ENCODE measurements around the gene PDZK1IP1. TPM values are rescaled to one million over a fixed set of nuclear protein-coding genes. Genes with fewer than 3 reads are reported as not detected.

The PDZK1IP1 gene
- total and polyA plus RNA-seq, 2 of the 4 experiments (the other 2 are of a cell fraction), result not detected

DNA sequence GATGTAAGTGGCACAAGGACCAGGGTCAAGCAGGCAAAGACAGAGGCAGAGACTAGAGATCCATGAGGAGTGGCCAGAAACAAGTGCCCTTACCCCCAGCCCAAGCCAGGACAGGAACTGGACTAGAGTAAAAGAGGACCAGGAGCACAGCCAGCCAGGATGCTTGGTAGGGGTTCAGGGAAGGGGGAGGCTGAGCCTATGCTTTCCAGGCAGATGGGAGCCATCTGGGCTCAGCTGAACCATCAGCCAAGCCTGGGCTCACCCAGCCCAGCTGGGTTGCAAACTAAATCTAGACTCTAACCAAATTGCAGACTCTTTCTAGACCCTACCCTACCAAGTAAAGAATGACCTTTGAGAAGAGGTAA lies 15.2 kb downstream of the PDZK1IP1 start:
- intact Hi-C loops (cut with micrococcal nuclease), result loop anchor here (1.0 to 10.0 kb wide), 6 partner anchors 158 to 1320 kb away; partner anchors contain the start of gene CMPK1

More for the DNA sequence above, 15.2 kb downstream of the PDZK1IP1 start:
- H3K36me3 ChIP-seq (ENCODE audit: control insufficient read depth, insufficient read depth, low read length), result no peaks in the 10 kb centered on the region
- no peak overlapping the region for H3K56ac ChIP-seq (ENCODE audit: extremely low read depth, insufficient read depth, low read length)
- H4K91ac ChIP-seq (ENCODE audit: insufficient read depth, low read depth, low read length), result no peak overlapping the region
- no peak overlapping the region for H2AFZ ChIP-seq (replicated peaks; ENCODE audit: low read length, poor library complexity)
- no peak overlapping the region for H3K14ac ChIP-seq (replicated peaks; ENCODE audit: low read depth, low read length)
- POLR2A ChIA-PET (ENCODE audit: unreplicated experiment), result interaction anchor here (0.5 kb wide), 1 partner anchor 32 kb away, joined by 6 read pairs; no protein-coding TSS in a partner anchor
- no peak for TF ChIP-seq BHLHE40 (IDR thresholded peaks at IDR 0.05; ENCODE audit: low read depth, low read length)
- TF ChIP-seq, protein P1, sequence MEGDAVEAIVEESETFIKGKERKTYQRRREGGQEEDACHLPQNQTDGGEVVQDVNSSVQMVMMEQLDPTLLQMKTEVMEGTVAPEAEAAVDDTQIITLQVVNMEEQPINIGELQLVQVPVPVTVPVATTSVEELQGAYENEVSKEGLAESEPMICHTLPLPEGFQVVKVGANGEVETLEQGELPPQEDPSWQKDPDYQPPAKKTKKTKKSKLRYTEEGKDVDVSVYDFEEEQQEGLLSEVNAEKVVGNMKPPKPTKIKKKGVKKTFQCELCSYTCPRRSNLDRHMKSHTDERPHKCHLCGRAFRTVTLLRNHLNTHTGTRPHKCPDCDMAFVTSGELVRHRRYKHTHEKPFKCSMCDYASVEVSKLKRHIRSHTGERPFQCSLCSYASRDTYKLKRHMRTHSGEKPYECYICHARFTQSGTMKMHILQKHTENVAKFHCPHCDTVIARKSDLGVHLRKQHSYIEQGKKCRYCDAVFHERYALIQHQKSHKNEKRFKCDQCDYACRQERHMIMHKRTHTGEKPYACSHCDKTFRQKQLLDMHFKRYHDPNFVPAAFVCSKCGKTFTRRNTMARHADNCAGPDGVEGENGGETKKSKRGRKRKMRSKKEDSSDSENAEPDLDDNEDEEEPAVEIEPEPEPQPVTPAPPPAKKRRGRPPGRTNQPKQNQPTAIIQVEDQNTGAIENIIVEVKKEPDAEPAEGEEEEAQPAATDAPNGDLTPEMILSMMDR (conservative IDR thresholded peaks at IDR 0.05; ENCODE audit: low read depth, low read length), result no peak
- no peak for TF ChIP-seq RCOR1 (IDR thresholded peaks at IDR 0.05; ENCODE audit: insufficient replicate concordance, low read length)
- TF ChIP-seq, protein P2, sequence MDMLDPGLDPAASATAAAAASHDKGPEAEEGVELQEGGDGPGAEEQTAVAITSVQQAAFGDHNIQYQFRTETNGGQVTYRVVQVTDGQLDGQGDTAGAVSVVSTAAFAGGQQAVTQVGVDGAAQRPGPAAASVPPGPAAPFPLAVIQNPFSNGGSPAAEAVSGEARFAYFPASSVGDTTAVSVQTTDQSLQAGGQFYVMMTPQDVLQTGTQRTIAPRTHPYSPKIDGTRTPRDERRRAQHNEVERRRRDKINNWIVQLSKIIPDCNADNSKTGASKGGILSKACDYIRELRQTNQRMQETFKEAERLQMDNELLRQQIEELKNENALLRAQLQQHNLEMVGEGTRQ (IDR thresholded peaks at IDR 0.05; ENCODE audit: low read depth, low read length), result no peak
- no peak for TF ChIP-seq MAFK (IDR thresholded peaks at IDR 0.05; ENCODE audit: low read depth, low read length)
- TF ChIP-seq, protein P3, sequence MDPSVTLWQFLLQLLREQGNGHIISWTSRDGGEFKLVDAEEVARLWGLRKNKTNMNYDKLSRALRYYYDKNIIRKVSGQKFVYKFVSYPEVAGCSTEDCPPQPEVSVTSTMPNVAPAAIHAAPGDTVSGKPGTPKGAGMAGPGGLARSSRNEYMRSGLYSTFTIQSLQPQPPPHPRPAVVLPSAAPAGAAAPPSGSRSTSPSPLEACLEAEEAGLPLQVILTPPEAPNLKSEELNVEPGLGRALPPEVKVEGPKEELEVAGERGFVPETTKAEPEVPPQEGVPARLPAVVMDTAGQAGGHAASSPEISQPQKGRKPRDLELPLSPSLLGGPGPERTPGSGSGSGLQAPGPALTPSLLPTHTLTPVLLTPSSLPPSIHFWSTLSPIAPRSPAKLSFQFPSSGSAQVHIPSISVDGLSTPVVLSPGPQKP (IDR thresholded peaks at IDR 0.05; ENCODE audit: borderline replicate concordance, low read depth, low read length), result no peak
- no peak for TF ChIP-seq MXI1 (IDR thresholded peaks at IDR 0.05; ENCODE audit: borderline replicate concordance, low read depth, low read length)
- TF ChIP-seq SMC3 (IDR thresholded peaks at IDR 0.05; ENCODE audit: low read depth, low read length), result no peak
- BruUV-seq (replicated peaks), result no TSS peak
- CTCF ChIA-PET, result interaction anchor here (1.1 kb wide), 1 partner anchor 104 kb away, joined by 3 read pairs; no protein-coding TSS in a partner anchor
- no peaks in the 10 kb centered on the region for H4K20me1 ChIP-seq (ENCODE audit: insufficient read depth, low read length)
- in situ Hi-C loops (cut with MboI; ENCODE audit: low sequenced_read_pairs) (no loop called here), dilution Hi-C loops (cut with HindIII; ENCODE audit: low sequenced_read_pairs, unreplicated experiment) (no loop called here)
- H3K9me3 ChIP-seq (ENCODE audit: control insufficient read depth, insufficient read depth, low read length), result no peaks in the 10 kb centered on the region
- no peaks in the 10 kb centered on the region for H3K79me1 ChIP-seq (ENCODE audit: low read depth in 1 of 2, low read length in 2 of 2)
- DNase-seq (no peak), ATAC-seq (ENCODE audit: low read depth) (no peak)
- H2BK5ac ChIP-seq (ENCODE audit: low read depth, low read length, poor library complexity, severe bottlenecking), result no peak overlapping the region
- no peaks in the 10 kb centered on the region for H3K4me1 ChIP-seq (ENCODE audit: control insufficient read depth, insufficient read depth, low read length)
- no peak overlapping the region for H3K4ac ChIP-seq (ENCODE audit: low read depth, low read length)
- H2AK9ac ChIP-seq (replicated peaks; ENCODE audit: low read depth, low read length, poor library complexity), result no peak overlapping the region
- H2BK15ac ChIP-seq (ENCODE audit: low read depth, low read length), result no peak overlapping the region
- H3K9ac ChIP-seq (ENCODE audit: low read depth, low read length), result no peak overlapping the region
- H3K23ac ChIP-seq (ENCODE audit: low read depth, low read length), result no peak overlapping the region
- H4K5ac ChIP-seq (ENCODE audit: low read depth, low read length), result no peak overlapping the region
- no peak overlapping the region for H4K8ac ChIP-seq (ENCODE audit: low read depth in 2 of 2, low read length in 2 of 2)
- no peaks in the 10 kb centered on the region for H3K9me1 ChIP-seq (ENCODE audit: insufficient read depth, low read length)
- H3K4me2 ChIP-seq (ENCODE audit: low read depth, low read length), result no peak overlapping the region
- H2BK120ac ChIP-seq (ENCODE audit: low read depth, low read length), result no peak overlapping the region
- H3K27me3 ChIP-seq (ENCODE audit: control insufficient read depth, insufficient read depth, low read length), result no peaks in the 10 kb centered on the region
- no peak overlapping the region for H3K4me3 ChIP-seq (ENCODE audit: insufficient read depth, low read depth, low read length)
- H3K18ac ChIP-seq (ENCODE audit: low read depth, low read length), result no peak overlapping the region
- no peak overlapping the region for H2BK20ac ChIP-seq (ENCODE audit: low read depth, low read length)
- no peak overlapping the region for H2AK5ac ChIP-seq (ENCODE audit: low read depth, low read length)
- no peak overlapping the region for H3K27ac ChIP-seq (ENCODE audit: insufficient read depth, low read length)
